ENCODE results near the gene MCM7.

Gene MCM7

GRCh38 chr7:100080907-100081534 is 20.2 kb downstream of the MCM7 start:
- DNase-seq (ENCODE audit: low read depth in 2 of 2), result no peak
- no peak for TF ChIP-seq CTCF (IDR thresholded peaks at IDR 0.05; ENCODE audit: low read depth, low read length)
- peak overlapping the region; percentile 82 to 95 for H3K4me3 ChIP-seq (replicated peaks in 1 of 2; ENCODE audit: low read depth in 2 of 2, low read length in 2 of 2)

DNA sequence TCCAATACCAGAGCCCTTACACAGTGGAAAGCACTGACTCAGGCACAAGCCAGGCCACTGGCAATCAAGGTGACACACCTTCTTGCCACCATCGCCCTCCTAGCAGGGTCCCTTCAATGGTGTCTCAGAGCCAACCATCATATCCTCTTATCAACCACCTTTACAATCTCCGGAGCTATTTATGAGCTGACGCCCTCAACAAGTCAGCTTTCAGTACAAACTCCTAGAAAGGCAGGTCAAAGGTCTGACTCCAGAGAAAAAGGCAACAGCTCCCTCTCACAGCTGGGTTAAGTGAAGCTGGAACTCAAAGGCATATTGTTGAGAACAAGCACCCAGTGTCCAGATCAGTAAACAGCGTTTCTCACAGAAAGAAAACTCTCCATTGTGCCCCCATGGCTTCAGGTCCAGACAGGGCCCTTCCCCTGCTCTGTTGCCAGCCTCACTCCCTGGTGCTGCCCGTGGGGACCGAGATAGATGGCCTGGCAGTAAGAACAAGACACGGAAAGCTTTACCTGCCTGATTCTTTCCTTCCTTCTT is 22.1 kb downstream of the MCM7 start:
- DNase-seq (ENCODE audit: low read depth in 2 of 2), result no peak
- no peak overlapping the region for H3K4me3 ChIP-seq (replicated peaks in 1 of 2; ENCODE audit: low read depth in 2 of 2, low read length in 2 of 2)
- no peak for TF ChIP-seq CTCF (IDR thresholded peaks at IDR 0.05; ENCODE audit: low read depth, low read length)

DNA sequence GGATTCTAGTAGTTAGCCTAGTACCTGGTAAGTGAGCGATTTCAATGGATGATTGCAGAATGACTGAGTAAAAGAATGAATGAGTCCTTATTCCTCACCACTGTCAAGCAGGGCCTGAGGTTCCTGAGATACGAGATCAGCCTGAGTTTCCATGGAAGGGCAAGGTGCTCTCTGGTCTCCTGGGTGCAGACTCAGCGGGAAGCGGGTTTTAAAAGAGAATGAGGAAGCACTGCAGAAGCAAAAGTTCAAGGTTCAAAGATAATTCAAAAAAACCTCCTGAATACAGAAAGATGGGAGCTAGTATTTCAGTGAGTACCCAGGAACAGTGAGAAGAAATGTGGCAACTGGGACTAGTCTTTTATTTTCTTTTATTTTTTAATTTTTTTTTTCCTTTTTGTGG is 24.0 kb downstream of the MCM7 start:
- TF ChIP-seq CTCF (IDR thresholded peaks at IDR 0.05; ENCODE audit: low read depth, low read length), result no peak
- DNase-seq (ENCODE audit: low read depth in 2 of 2), result no peak
- no peak overlapping the region for H3K4me3 ChIP-seq (replicated peaks in 1 of 2; ENCODE audit: low read depth in 2 of 2, low read length in 2 of 2)

DNA sequence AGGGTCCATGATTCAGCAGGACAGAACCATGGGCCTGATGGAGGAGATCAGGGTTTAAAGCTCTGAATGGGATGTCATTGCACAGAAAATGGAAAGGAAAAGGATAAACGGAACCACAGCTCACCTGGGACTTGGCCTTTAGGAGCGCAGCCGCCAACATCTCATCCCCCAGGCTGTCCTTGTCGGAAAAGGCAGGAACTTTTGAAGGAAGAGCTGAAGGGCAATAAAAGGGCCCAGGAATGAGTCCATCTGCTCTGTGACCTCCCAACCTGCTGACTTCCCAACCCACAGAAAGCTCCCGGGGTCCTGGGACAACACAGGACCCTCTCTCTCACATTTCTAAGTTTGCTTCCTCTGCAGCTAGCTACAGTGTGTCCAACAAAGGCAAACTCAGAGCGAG is 25.8 kb downstream of the MCM7 start:
- H3K4me3 ChIP-seq (replicated peaks in 1 of 2; ENCODE audit: low read depth in 2 of 2, low read length in 2 of 2), result no peak overlapping the region
- no peak for DNase-seq (ENCODE audit: low read depth in 2 of 2)
- TF ChIP-seq CTCF (IDR thresholded peaks at IDR 0.05; ENCODE audit: low read depth, low read length), result no peak

DNA sequence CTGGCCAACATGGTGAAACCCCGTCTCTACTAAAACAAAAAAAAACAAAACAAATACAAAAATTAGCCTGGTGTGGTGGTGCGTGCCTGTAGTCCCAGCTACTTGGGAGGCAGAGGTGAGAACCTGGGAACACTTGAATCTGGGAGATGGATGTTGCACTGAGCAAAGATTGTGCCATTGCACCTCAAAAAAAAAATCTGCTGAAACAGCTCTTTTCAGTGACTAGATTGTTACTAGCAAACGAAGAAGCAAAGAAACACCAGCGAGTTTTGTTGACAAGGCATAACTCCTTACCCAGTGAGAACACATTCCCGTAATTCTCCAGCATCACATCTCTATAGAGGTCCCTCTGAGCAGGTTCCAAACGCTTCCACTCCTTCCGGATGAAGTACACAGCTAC is 26.4 kb downstream of the MCM7 start:
- no peak overlapping the region for H3K4me3 ChIP-seq (replicated peaks in 1 of 2; ENCODE audit: low read depth in 2 of 2, low read length in 2 of 2)
- no peak for DNase-seq (ENCODE audit: low read depth in 2 of 2)
- TF ChIP-seq CTCF (IDR thresholded peaks at IDR 0.05; ENCODE audit: low read depth, low read length), result no peak

GRCh38 chr7:100072462-100072861 is 28.7 kb downstream of the MCM7 start:
- TF ChIP-seq CTCF (IDR thresholded peaks at IDR 0.05; ENCODE audit: low read depth, low read length), result no peak
- no peak overlapping the region for H3K4me3 ChIP-seq (replicated peaks in 1 of 2; ENCODE audit: low read depth in 2 of 2, low read length in 2 of 2)

More at GRCh38 chr7:100072462-100072861, 28.7 kb downstream of the MCM7 start:
- no peak for DNase-seq (ENCODE audit: low read depth in 2 of 2)

All from cardiac fibroblast (primary cell).